Measurements from ENCODE around the gene UBE2E2. TPM values are rescaled to one million over a fixed set of nuclear protein-coding genes. Genes with fewer than 3 reads are reported as not detected.
"Not testable (repeated sequence)": the region's sequence is repeated elsewhere in the genome, so short reads cannot be mapped to it uniquely, and the experiment has no call there.

Gene UBE2E2
- total RNA-seq, 1 donor from 2014 or later = 40.0 TPM

DNA sequence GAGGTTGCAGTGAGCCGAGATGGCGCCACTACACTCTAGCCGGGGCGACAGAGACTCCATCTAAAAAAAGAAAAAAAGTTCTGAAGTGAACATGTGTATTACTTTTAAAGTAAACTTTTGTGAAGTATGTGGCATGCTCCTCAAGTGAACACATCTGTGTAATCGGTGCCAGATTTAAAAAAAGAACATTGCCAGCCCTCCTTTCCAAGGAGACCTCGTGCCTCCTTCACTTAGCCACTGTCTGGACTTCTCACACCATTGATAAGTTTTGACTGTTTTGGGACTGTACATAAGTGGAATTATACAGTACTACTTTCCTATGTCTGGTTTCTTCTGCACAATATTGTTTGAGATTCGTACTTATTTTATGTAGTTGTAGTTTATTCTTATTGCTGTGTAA is 140.4 kb downstream of the UBE2E2 start:
- ATAC-seq = no peak
- intact Hi-C loops (cut with DNase I) = no loop called here
- DNase-seq (ENCODE audit: missing footprints) = no peak

DNA sequence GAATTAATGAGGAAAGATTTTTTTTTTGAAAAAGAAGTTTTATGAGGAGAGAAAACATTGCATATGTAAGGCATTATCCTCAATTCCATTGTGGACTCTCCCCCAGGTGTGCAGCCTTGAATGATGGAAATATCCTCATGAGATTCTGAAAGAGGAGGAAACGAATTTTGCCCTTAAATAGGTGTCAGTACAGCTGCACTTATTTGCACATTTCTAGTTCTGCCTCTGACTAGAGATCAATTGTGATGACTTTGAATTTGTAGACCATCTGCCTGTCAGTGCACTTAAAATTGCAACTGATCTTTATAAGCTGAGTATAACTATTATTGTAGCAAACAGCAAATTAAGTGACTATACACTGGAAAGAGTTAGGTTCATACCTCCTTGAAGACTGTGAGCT is 141.8 kb downstream of the UBE2E2 start:
- DNase-seq (ENCODE audit: missing footprints) = no peak
- intact Hi-C loops (cut with DNase I) = no loop called here
- ATAC-seq = no peak

GRCh38 chr3:23349444-23349843 is 146.3 kb downstream of the UBE2E2 start:
- ATAC-seq; intact Hi-C loops (cut with DNase I); DNase-seq (ENCODE audit: missing footprints): not testable (repeated sequence)

DNA sequence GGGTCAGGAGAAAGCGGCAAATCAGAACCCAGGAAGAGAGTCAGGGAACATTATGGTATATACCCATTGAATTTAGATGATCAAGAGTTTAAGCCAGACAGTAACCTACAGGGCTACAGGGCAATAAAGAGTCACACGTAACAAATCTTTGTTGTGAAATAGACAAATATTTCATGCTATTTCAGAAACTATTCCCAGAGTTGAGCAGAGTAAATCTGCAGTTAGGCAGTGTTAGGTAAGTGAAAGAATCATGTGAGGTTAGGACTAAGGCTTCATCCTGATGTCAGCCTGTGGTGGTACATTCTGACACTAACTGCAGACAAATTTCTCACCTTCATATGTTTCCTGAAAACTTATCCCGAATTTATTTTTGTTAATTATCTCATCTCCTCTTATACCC is 153.0 kb downstream of the UBE2E2 start:
- intact Hi-C loops (cut with DNase I) = no loop called here
- no peak for ATAC-seq
- DNase-seq (ENCODE audit: missing footprints) = no peak

DNA sequence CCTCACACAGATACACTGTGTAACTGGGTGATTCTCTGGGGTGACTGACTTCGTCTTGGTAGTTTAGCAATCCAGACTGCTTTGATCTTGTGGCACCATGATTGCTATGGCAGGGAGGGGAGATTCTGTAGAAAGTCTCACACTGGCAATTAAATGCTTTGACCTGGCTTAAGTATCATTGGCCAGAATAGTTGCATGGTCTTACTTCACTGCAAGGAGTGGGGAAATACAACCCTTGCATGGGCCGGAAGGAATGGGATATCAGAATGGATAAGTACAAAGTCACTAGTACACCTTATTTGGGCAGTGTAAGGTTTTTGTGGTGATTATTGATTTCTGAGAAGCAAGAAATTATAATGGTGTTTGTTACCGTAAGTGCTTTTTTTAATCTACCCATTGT is 153.8 kb downstream of the UBE2E2 start:
- DNase-seq (ENCODE audit: missing footprints) (no peak), ATAC-seq (no peak)
- intact Hi-C loops (cut with DNase I) = no loop called here

DNA sequence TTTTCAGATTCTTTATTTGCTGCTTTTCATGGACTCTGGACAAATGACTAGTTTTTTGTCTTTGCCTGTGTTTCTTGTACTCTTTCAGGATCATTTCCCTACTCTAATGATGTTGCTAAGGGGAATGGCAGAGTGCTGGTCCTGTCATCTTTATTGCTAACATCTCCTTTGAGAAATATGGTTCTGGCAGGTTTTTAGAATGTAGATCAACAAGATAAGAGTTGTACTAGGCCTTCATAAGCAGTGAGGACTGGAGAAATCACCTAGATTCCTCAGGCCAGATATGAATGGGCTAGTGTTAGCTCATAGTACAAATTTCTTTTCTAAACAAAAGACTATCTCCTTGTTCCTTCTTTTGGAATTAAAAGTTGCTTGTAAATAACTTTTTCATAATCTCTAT is 156.0 kb downstream of the UBE2E2 start:
- ATAC-seq (no peak), DNase-seq (ENCODE audit: missing footprints) (no peak)
- intact Hi-C loops (cut with DNase I) = no loop called here

DNA sequence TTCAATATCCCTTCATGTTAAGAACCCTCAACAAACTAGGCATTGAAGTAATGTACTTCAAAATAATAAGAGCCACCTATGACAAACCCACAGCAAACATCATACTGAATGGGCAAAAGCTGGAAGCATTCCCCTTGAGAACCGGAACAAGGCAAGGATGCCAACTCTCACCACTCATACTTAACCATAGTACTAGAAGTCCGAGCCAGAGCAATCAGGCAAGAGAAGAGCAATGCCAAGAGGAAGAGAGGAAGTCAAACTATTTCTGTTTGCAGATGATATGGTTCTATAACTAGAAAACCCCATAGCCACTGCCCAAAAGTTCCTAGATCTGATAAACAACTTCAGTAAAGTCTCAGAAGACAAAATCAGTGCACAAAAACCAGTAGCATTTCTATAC is 161.9 kb downstream of the UBE2E2 start:
- intact Hi-C loops (cut with DNase I) = no loop called here
- ATAC-seq (no peak), DNase-seq (ENCODE audit: missing footprints) (no peak)

GRCh38 chr3:23368731-23369130 is 165.6 kb downstream of the UBE2E2 start:
- ATAC-seq (no peak), DNase-seq (ENCODE audit: missing footprints) (no peak)
- intact Hi-C loops (cut with DNase I) = no loop called here

- no peak for ATAC-seq
- intact Hi-C loops (cut with DNase I) = no loop called here
- DNase-seq (ENCODE audit: missing footprints) = no peak
Observed at GRCh38 chr3:23372285-23372684, 169.2 kb downstream of the UBE2E2 start.

DNA sequence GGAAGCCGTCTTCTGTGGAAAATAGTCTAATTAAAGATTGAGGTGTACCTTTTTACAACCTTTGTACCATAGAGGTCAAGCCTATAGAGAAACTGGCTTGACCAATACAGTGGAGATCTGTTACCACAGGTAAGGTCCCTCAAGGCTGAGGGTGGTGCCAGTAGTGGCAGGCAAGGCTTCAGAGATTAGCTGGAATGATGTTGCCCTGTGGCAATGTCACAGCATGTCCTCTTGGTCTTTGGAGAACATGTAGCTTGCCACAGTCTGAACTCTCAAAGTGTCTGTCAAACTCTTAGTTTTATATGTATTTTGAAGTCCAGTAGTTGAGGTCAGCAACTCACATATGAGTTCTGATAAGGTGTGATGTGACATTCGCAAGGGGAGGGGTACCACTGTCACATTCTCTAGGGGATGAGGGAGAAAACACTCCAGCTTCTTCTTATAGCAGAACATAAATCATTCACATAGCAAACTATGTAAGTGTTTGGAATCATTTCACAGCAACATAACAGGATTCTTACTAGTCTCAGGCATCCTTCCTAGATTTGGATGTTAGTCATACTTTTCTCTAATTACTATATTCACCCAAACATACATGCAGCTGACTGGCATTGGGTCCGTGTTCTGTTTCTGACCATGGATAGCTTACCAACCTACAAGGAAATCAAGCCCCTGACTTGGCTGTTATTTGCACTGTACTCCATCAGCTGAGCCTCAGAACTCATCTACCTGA is 173.6 kb downstream of the UBE2E2 start:
- intact Hi-C loops (cut with DNase I) = no loop called here
- no peak for ATAC-seq
- DNase-seq (ENCODE audit: missing footprints) = no peak

DNA sequence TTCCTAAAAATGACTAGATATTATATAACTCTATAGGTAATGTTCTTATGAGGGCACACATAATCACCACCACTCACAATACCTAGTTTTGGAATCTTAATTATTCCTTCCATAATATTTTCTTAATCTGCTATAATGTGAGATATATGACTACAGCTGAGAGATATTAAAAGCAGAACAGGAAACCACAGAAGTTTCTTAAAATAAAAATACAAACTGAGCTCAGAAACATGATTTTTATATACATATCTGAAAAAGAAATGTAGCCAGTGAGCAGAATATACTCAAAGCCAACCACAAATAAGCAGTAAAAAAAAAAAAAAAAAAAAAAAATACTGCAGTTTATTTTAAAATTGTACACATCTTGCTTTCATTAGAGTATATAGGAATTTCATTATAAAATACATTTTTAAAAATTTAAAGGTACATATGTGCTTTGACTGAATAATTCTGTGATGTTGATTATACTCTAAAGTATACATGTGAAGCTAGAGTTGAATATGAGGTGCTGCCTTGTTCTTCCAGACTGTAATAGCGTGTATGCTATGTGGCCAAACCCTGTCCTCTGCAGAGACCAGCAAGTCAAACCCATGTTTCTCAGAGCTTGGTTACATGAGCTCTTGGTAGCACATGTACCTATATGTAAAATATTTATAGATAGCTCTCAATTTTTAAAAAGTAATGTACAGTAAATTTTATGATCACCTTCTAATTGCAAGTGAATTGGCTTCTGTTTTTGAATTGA is 175.0 kb downstream of the UBE2E2 start:
- no peak for ATAC-seq
- intact Hi-C loops (cut with DNase I) = no loop called here
- DNase-seq (ENCODE audit: missing footprints) = no peak

- intact Hi-C loops (cut with DNase I) = no loop called here
- ATAC-seq (no peak), DNase-seq (ENCODE audit: missing footprints) (no peak)
Observed at GRCh38 chr3:23383875-23384274, 180.7 kb downstream of the UBE2E2 start.

- ATAC-seq (no peak), DNase-seq (ENCODE audit: missing footprints) (no peak)
- intact Hi-C loops (cut with DNase I) = no loop called here
Observed at GRCh38 chr3:23385327-23385726, 182.2 kb downstream of the UBE2E2 start.

DNA sequence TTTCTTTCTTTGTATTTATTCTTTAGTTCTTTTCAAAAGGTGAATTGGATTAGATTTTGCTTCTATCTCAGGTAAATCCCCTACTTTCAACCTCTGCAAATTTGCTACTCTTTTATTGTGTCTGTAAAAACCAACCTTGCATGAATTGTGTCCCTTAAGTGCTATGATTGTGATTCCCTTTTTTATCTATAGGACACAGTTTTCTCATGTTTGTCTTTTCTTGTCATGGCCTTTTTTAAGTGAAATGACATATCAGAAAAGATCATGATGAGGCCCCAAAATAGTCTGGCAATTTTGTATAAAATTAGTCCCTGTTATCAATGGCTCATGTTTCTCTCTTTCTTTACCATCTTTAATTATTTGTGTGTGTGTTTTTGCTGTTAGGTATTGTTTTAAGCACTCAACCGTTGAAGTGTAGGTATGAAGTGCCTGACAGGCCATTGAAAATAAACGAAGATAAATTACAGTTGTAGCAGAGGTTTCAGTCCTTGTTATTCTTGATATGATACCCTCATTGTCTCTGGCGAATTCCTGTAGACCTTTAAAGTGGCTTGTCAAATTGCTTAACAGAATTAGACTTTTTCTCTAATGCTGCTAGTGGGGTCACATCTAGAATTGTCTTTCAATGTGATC is 184.3 kb downstream of the UBE2E2 start:
- ATAC-seq = no peak
- DNase-seq (ENCODE audit: missing footprints) = no peak
- intact Hi-C loops (cut with DNase I) = no loop called here

- DNase-seq (ENCODE audit: missing footprints) = no peak
- no peak for ATAC-seq
- intact Hi-C loops (cut with DNase I) = no loop called here
Observed at GRCh38 chr3:23389089-23389488, 186.0 kb downstream of the UBE2E2 start.

GRCh38 chr3:23389686-23390085 is 186.6 kb downstream of the UBE2E2 start:
- intact Hi-C loops (cut with DNase I) = no loop called here
- ATAC-seq (no peak), DNase-seq (ENCODE audit: missing footprints) (no peak)

DNA sequence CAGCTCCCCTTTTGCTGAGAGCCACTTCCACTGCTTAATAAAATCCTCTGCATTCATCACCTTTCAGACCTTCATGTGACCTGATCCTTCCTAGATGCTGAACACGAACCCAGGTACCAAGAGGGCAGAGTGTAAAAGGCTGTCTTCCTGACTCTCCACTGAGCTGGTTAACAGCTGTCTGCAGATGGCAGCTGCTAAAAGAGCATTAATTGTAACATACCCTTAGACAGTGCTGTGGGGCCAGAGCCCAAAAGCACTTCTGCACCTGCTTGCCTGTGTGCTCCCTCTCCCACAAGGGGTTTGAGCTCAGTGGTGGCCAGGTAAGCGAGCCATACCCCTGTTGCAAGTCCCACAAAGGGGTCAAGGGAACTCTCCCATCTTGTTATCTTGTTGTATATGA is 187.3 kb downstream of the UBE2E2 start:
- DNase-seq (ENCODE audit: missing footprints) (no peak), ATAC-seq (no peak)
- intact Hi-C loops (cut with DNase I) = no loop called here

DNA sequence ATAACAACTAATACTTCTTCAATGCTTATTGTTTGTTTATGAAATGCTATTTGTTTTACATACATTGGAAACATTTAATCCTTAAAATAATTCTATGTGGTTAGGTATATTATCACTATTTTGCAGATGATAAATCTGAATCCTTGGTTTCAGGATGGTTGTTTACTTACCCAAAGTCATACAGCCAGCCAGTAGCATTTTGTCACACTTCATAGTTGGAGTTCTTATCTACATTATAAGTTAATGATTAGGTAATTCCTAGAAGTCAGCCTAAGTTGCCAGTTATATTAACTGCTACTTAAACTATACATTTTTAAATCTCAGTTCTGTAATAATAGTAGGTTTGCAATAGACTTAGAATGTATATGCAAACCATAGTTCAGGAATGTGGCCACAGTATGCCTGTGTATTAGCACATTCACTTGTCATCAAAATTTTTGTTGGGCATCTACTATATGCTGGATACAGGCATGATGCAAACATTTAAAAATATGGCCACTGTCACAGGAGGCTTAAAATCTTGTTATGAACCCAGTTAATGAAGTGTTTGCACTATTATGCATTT is 187.9 kb downstream of the UBE2E2 start:
- no peak for ATAC-seq
- no peak for DNase-seq (ENCODE audit: missing footprints)
- intact Hi-C loops (cut with DNase I) = no loop called here

DNA sequence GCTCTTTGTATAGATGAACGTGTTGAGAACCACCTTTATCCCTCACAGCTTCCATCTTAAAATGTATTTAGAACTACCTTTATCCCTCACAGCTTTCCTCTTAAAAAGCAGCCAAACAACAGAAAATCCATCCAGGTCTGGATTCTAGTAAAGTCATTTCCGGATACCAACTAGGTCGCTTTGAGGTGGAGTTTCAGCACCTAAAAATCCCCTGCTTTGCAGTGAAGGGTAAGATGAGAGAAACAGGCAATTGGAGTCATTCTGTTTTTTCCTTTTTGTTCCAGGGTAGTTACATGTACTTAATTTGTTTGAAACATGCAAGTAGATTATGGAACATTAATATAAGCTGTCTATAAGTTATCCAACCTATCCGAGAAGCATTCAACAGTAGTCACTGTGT is 192.0 kb downstream of the UBE2E2 start:
- ATAC-seq = no peak
- intact Hi-C loops (cut with DNase I) = no loop called here
- DNase-seq (ENCODE audit: missing footprints) = no peak

- intact Hi-C loops (cut with DNase I) = no loop called here
- ATAC-seq (no peak), DNase-seq (ENCODE audit: missing footprints) (no peak)
Observed at GRCh38 chr3:23396746-23397145, 193.6 kb downstream of the UBE2E2 start.

Data from Right ventricle myocardium inferior (tissue), 1 donor.